Stimulated activated CD8-positive, alpha-beta memory T cell treated with anti-CD3 and anti-CD28 coated beads, Interleukin-12 subunit alpha, Interleukin-12 subunit beta, amount 100 ng/mL, for 4 hours (primary cell): ENCODE data around the gene LRP10.
"Not testable (repeated sequence)": the region's sequence is repeated elsewhere in the genome, so short reads cannot be mapped to it uniquely, and the experiment has no call there.

Experiments
- DNase-seq: peaks from one replicate; pipeline ENCODE4 v3.0.0-alpha.2; 2020; ENCODE audit warnings: low read depth

LRP10 gene, protein sequence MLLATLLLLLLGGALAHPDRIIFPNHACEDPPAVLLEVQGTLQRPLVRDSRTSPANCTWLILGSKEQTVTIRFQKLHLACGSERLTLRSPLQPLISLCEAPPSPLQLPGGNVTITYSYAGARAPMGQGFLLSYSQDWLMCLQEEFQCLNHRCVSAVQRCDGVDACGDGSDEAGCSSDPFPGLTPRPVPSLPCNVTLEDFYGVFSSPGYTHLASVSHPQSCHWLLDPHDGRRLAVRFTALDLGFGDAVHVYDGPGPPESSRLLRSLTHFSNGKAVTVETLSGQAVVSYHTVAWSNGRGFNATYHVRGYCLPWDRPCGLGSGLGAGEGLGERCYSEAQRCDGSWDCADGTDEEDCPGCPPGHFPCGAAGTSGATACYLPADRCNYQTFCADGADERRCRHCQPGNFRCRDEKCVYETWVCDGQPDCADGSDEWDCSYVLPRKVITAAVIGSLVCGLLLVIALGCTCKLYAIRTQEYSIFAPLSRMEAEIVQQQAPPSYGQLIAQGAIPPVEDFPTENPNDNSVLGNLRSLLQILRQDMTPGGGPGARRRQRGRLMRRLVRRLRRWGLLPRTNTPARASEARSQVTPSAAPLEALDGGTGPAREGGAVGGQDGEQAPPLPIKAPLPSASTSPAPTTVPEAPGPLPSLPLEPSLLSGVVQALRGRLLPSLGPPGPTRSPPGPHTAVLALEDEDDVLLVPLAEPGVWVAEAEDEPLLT

DNA sequence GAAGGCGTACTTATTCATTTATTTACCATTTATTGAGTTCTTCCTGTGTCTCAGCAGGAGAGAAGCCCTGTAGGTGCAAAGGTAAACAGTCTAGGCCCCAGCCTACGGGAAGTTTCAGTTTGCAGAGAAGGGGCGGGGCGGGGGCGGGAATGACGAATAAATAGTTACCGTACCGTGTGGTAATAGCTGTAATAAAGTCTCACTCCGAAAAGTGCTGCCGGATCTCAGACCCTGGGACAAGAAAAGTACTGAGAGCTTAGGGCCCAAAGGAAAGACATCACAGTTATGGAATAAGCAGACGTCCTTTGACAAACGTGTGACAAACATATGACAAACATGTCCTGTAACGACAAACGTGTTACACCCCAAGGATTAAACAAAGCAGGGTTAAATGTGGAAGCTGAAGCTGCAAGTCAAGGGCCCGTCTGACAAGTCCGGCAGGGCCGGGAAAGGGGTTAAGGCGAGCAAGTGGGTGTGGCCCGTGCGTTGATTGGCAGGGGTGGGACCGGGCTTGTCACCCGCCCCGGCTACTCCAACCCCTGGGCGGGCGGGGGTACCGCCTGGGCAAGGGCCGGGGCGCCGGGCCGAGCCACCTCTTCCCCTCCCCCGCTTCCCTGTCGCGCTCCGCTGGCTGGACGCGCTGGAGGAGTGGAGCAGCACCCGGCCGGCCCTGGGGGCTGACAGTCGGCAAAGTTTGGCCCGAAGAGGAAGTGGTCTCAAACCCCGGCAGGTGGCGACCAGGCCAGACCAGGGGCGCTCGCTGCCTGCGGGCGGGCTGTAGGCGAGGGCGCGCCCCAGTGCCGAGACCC, at the start of gene LRP10:
Gene LRP10, plus strand, starts transcription at position 517 of the 809 bp plus-strand sequence. CDS start 564 bp downstream, outside the sequence.
- peak; percentile 61 for DNase-seq

DNA sequence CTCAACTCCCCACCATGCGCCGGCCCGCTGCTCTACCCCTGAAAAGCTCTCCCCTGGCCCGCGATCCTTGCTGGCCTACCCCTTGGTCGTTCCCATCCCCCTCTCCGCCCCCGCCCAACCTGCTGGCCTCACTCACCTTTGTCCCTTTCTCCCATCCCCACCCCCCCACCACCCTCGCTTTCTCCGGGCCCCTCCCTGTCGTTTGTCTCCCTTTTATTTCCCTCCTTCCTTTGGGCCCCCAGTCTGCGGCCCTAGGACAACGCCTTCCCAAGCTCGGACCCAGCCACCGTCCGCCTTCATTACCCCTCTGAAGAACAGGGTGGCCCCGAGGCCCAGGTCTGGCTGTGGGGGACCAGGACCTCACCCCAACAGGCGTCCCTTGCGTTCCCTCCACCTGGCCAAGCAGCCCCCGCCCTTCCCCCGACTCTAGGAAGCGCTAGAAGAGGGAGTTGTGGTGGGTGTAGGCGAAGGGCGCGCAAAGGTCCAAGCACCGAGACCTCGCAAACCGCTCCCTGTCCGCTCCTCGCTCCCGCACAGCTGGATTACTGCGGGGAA, 49.4 kb upstream of the LRP10 start:
- no peak for DNase-seq

DNA sequence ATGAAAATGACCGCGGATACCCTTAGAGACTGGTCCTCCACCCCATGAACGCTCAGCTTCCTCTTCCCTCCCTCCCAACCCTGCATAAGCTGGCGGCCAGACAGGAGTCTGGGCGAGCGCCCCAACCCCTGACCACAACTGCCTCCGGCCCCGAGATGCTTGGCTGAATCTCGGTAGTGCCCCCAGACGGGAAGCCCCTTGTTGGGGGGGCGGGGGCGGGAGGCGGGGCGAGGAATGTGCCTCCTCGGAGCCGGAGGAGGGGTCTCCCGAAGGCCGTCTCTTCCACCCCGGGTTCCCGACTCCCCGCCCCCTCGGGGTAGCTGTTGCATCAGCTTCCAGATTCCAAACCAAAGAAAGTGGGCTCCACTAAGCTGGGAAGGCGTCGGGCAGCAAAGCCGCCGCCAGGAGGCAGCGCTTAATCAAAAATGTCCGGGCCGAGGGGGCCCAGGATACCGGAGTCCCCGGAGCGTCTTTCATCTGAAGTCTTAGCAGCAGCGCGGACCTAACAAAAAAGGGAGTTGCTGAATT, 48.9 kb upstream of the LRP10 start:
- peak; percentile 47 for DNase-seq

DNA sequence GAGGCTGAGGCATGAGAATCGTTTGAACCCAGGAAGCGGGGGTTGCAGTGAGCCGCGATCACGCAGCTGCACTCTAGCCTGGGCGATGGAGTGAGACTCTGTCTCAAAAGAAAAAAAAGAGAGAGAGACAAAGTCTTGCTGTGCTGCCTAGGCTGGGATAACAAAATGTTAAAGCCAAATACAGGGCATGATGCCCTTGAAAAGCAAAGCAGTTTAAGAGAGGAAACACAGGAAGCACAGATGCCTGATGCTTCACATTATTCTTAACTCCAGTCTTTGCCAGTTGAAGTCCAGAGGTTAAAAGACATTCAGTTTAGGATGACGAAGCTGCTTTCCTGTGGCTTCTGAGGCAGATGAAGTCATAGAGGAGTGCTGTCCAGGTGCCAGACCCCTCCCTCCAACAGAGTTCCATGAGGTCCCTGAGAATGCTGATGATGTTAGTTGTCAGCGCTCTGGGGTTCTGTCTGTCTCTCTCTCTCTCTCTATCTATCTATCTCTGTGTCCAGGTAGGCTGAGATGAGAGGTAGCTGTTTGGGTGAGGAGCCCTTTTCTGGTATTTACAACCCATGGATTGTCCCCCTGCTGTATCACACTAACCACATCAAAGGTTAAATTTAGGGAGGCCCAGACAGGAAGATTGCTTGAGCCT, 46.7 kb upstream of the LRP10 start:
- no peak for DNase-seq

DNA sequence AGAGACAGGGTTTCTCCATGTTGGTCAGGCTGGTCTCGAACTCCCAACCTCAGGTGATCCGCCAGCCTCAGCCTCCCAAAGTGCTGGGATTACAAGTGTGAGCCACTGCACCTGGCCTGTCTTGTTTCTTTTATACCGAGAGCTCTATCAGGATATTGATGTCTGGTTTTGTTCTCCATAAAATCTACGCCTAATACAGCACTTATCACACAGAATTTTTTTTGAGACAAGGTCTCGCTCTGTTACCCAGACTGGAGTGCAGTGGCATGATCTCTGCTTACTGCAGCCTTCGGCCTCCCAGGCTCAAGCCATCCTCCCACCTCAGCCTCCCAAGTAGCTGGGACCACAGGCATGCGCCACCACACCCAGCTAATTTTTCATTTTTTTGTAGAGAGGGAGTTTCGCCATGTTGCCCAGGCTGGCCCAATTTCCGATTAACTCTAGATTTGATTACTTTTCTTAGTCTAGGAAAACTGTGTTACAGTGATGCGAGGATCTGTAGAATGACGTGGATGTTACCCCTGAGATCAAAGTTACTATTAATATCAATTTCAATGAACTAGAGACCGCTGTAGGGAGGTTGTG, 42.4 kb upstream of the LRP10 start:
- not testable (repeated sequence) for DNase-seq

DNA sequence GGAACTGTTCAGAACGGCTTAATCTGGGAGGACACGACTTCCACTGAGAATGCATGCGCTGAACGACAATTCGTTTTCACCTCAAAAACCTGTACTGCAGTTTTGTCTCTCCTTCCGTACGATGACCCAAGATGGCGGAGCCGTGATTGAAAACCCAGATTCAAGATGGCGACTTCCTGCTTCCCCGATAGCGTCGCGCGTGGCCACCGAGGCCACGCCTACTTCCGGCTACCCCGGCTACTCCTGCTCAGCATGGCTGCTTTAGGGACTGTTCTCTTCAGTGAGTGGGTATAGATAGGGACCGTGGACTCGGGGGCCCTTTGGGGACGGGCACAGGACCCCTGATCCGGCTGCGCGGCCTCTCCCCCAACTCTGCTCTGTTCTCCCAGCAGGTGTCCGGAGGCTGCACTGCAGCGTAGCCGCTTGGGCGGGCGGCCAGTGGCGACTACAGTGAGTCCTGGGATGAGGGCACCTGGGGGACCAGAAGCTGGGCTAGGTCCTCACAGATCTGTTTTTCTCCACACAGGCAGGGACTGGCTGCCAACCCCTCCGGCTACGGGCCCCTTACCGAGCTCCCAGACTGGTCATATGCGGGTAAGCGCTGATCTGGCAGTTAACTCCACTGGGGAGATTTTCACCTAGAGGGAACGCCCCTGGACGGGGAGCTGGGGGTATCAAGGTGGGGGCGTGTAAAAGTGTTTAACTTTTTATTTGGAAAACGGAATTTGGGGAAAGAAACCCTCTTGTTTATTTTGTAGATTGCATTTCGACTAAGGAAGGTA, 41.7 kb upstream of the LRP10 start, which contains the start of gene MRPL52:
Gene MRPL52, plus strand, starts transcription at position 227 of the 782 bp plus-strand sequence. Its CDS starts 26 bp downstream, at position 253.
- peak; percentile 83 for DNase-seq

DNA sequence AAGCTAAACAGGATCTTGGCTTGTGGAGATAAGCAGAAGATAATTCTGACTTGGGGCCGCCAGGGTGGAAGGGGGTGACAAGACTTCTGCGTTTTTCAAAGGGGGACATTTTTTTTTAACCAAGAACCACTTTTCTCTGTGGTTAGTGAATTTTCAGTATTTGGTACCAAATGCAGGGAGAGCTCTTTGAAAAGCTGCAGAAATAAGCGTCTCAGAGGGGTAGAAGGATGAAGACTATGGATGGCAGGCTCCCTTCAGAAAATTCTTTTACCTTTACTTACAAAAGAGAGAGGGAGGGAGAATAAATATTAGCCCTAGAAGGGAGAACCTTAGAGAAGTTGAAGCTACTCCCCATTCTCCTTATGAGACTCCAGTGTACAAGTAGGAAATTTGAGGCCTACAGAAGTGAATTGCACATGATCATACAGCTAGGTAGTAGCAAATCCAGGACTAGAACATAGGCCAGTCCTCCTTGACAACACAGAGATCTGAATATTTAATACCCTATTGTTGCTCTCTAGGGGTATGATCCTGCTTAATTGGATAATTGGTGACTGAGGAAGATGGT, 41.0 kb upstream of the LRP10 start:
- no peak for DNase-seq

DNA sequence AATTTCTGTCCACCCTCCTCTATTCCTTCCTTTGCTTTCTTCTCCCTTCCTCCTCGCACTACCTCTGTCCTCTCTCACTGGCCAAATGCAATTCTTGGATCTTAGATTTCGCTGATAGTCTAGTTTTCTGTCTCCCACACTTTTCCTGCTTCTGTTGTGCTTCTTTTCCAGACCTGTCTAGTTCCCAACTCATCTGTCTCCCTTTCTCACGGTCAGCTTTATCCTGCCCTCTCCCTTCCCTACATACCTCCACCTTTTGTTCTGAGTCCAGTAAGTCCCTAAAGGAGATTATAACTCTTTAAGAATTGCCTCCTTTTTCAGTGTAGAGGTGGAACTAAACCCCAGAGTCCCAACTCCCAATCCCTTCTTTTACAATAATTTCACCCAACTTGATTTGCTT, 36.0 kb upstream of the LRP10 start:
- DNase-seq: no peak

DNA sequence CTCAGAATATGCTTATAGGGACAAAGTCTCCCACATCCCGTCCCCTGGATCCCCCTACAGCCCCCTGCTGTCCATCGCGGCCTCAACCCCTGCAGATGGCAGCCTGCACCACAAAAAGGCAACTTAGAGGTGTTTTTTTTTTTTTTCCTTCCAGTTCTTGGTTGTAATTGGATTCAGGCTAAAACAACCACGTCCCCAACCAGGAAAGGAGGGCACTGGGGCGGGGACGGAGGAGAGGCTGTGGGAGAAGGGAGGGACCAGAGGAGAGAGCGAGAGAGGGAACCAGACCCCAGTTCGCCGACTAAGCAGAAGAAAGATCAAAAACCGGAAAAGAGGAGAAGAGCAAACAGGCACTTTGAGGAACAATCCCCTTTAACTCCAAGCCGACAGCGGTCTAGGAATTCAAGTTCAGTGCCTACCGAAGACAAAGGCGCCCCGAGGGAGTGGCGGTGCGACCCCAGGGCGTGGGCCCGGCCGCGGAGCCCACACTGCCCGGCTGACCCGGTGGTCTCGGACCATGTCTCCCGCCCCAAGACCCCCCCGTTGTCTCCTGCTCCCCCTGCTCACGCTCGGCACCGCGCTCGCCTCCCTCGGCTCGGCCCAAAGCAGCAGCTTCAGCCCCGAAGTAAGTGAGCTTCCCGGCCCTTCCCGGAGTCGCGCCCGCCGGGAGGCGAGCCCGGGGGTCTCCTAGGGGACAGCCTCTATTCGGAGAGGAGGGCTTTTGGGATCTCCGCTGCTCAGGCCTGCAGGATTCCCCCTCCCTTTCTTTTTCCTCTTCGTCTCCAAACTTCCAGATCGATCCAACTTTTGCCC, 35.0 kb upstream of the LRP10 start, which contains the start of gene MMP14:
Gene MMP14, plus strand, starts transcription at position 285 of the 813 bp plus-strand sequence. Its CDS starts 233 bp downstream, at position 518.
- DNase-seq: no peak

DNA sequence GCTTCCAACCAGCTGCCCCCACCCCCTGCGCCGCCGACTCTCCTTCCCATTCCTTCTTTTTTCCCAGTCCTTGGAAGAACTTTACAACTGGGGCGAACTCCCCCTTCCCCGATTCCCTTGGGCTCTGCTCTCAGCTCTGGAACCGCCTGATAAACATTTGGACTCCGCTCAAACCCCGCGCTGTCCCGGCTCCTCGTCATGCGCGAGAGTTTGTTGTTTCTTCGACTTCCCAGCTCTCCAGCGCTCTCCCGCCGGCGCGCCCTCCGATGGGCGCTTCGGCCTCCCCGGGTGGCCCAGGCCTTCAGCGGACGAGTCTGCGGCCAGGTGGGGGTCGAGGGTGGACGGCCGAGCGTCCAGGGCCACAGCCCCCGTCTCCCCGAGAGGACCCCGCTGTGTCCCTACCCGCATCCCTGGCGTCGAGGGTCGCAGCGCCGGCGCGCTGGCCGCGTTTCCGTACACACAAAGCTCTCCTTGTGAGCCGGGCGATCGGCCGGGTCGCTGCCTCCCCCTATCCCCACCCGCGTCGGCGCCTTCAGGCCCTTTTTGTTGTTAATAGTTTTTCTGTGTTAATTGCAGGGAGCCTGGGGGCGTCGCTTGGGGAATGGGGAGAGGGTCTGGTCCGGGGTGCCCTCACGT, 34.3 kb upstream of the LRP10 start:
- no peak for DNase-seq

DNA sequence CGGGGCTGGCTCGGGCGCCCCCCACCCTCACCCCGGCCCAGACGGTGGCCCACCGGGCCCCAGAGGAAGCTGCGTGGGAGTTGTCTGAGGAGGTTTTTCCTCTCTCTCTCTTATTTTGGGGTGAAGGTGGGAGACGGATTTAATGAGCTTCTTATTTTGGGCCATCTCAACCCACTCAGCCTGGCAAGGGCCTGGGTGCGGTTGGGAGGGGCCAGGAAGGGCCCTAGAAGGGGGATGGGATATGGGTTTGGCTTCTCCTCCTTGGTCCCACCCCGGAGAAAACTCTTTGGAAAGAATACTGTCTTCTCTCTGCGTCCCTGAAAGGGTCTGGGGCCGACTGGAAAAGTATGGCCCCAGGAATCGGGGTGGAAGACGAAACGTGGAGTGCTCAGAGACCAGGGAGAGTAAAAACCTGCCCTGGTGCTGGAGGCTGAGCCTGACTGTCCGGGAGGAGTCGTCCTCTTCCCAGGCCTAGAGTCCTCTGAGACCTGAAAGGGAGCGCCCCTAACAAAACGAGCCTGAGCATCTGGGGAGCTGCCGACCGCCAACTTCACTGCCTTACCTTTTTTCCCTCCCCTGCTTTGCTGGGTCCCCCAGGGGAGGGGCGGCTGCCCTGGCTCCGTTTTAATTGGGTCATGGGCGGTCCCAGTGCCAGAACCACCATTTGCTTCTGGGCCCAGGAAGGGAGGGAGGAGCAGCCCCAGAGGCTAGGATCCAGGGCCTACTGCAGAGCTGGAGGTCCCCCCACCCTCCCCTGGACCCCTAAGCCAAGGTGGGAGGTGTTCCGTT, 33.6 kb upstream of the LRP10 start:
- DNase-seq: no peak

DNA sequence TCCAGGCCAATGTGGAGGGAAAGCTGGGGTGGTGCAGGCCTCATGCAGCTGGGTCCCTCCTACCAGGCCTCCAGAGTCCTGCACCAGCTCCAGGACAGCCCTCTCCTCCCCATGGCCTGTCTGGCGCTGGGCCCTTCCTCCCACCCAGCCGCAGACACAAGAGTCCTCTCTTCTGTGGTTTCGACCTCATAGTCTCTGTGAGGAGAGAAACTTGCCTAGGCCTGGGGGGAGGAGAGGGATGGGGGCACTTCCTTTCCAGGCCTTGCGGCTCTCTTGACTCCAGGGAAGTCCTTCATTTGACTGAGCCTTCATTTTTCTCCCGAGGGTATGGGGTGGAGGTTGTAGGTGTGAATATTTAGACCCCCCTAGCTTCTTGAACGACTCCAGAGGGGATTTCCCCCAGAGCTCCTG, 32.9 kb upstream of the LRP10 start:
- no peak for DNase-seq

DNA sequence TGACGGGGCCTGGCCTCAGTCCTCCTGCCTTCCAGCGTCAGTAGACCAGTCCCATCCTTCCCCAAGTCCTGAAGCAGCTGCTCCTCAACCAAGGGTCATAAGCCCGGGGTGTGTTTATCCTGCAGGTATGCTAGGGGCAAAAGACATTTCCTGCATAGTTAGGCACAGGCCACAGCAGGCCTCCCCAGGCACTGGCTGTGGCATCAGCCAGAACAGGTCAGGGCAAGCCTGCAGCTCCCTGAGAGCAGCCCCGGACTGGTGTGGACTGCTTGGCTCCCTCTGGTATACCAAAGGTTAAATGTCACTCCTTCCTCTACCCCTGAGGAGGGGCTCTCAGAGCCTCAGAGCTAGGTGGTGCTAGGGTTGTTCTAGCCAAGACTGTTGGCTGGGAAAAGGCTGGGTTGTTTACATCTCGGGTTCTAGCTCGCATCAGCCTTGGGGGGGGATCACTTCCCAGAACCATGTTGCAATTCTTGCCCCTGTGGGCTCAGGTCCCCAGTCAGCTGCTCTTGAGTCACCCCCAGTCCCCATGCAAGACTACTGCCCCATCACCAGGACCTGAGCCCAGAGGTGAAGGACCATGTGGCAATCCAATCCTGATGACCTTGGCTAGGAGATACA, 32.3 kb upstream of the LRP10 start:
- DNase-seq: no peak

DNA sequence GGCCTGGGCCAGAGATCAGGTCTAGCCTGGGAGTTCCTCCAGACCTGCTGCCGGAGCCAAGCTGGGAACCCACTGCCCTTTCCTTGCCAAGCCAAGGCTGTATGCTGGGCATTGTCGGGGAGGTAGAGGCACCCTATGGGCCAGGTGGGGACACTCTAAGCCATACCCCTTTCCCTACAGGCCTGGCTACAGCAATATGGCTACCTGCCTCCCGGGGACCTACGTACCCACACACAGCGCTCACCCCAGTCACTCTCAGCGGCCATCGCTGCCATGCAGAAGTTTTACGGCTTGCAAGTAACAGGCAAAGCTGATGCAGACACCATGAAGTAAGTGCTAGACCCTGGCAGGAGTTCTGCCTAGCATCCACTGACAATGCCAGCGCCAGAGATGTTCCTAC, 30.2 kb upstream of the LRP10 start:
- DNase-seq: no peak

DNA sequence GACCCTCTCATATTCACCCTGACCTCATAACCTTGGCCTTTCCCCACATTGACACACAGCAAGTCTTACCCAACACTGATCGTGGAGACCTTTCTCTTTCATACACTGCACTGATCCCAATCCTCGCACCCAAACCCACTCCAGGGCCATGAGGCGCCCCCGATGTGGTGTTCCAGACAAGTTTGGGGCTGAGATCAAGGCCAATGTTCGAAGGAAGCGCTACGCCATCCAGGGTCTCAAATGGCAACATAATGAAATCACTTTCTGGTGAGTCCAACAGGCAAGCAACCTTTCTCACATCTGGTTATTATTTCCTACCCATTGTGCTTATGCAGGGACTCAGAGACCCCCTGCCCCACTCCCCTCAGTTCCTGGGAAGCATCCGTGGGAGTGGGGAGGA, 29.8 kb upstream of the LRP10 start:
- DNase-seq: no peak

DNA sequence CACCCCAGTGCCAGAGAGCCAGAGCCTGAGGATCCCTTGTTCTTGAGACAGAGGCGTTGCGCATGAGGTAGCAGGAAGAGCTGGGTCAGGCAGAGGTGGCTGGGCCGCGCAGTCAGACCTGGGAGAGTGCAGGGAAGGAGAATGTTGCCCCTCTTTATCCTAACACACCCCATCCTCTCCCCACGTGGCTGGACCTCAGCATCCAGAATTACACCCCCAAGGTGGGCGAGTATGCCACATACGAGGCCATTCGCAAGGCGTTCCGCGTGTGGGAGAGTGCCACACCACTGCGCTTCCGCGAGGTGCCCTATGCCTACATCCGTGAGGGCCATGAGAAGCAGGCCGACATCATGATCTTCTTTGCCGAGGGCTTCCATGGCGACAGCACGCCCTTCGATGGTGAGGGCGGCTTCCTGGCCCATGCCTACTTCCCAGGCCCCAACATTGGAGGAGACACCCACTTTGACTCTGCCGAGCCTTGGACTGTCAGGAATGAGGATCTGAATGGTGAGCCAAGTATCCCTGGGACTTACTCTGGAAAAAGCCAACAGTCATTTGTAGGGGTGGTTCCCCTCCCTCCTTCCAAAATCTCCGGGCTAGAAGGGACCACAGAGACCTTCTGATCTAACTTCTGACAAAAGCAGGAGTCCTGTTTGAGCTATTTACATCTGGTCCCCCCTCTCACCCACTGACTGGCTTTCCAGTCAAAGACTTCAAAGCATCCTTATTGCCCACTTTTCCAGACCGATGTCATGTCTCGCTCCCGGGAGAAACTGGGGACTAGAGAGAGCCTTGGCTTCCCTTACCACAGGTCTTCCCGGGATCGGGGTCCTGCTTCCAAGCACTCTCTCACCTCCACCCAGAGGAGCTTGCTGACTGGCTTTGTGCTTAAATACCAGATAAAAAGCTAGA, 29.1 kb upstream of the LRP10 start:
- no peak for DNase-seq
